Stimulated activated CD4-positive, alpha-beta T cell treated with anti-CD3 and anti-CD28 coated beads, Interleukin-4, amount 100 ng/mL, for 1 hour (primary cell): ENCODE results near the gene SYTL2.

Source experiments
- DNase-seq: peaks from one replicate; pipeline ENCODE4 v3.0.0-alpha.2; 2020

Gene SYTL2

DNA sequence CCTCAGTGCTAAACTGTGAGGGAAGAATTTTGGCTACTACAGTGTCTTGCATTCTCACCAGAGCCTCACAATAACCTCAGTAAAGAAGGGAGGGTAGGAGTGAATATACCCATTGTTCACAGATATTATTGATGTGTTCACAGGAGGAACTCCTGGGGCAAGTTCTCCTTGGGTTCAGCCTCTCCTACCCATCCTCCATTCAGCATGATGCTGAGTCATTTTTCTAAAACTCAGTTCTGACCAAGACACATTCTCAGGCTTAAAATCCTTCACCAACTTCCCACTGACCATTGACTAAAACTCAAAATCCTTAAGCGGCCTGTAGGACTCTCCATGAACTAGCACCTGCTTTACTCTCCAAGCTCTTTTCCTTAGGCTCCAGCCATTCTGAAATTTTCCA lies 48.7 kb downstream of the SYTL2 start:
- no peak for DNase-seq

DNA sequence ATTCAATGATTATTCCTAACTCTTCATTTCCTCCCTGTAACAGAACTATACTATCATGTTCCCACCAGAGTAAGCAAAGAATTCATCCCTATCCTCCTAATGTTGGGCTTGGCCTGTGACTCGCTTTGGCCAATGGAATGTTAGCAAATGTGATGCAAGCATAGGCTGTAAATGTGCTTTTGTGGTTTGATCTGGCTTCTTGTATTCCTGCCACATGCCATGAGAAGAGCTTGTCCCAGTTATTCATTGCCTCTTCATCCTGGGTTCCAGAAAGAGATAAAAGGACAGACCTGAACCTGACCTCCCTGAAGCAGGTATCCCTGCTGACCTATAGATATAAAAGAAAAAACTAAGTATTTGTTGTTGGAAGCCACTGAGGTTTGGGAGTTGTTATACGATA lies 51.0 kb downstream of the SYTL2 start:
- DNase-seq = no peak

DNA sequence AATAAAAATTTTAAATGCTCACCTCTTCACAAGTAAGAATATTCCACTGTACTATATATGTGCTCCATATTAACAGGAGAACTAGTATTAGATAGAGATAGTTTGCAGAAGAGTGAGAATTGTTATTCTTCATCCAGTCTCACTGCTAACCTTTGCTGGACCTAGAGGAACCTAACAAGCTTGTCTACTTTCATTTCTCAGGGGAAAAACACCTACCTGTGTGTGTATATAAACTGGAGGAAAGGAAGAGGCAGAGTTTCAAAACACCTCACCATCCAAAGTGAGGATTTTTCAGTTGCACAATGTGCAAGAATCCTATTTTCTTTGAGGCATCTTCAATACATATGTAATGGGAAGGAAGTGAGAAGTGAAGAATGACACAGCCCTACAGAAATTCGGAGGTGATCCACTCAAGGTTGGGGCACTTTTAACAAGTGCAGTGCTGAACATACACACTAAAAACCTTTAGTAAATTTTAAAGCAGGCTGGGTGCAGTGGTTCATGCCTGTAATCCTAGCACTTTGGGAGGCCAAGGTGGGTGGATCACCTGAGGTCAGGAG lies 52.4 kb downstream of the SYTL2 start:
- DNase-seq = no peak

DNA sequence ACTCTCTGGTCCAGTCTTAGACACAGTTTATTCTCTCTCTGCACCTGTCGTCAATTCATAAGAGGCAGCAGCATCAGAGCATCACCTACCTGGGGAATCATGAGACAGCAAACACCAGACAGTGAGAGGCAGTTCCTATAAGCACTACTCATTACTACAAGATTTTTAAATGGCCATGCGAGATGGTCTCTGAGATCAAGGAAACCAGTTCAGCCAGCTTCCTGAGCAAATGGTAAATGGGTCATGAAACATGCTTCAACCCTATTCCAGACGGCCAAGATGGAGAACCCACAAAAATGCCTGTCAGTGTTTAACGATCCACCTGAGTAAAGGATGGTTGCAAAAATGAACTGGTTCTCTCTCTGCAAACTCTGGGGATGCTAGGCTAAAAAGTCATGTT lies 52.9 kb downstream of the SYTL2 start:
- no peak for DNase-seq

DNA sequence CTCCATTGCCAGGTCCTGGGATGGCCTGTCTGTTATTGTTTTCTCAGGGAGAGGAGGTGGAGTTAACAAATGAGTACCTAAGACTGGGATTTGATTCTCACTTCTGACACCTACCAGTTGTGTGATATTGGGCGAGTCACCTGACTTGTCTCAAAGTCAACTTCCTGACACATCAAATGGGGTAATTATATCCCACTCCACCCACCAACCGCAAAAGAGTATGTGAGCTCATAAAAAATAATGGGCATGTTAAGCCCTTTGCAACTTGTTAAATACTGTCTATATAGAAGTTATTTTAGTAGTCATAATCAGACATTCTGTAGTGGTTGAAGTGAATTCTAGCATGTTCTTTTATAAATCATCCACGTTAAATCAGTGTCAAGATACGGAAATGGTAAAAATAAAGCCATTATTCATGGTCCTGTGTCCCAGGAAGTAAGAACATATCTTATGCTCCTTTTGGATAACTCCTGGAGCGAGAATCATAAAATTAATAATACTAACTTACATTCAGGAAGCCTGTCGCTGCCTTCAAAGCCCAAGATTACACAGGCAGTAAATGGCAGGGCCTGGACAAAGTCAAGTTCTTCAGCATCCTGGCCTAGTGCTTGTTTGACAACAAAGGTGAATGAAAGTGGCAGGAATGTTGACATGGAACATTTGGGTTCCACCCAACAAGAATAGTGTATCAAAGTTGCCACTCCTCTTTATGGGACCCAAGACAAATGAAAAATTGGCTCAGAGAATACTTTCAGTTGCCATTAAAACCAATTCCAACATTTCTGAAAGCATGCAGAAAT lies 54.3 kb downstream of the SYTL2 start:
- no peak for DNase-seq

DNA sequence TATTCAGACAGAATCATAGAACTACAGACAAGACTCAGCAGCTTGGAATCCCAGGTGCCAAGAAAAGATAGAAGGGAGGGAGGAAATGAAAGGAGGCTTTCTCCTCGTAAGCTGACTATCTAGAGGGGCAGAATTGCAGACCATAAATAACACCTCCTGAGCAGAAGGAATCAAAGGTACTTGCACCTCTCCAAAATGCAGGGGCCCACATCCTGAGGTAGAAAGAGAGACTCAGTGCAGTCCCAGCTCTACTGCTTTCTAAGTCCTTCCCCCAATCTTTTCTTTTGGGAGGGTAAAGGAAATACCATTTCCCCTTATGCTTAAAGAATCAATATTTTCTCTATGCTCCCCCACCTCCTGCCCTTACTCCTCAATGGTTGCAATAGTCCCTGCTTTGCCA lies 55.2 kb downstream of the SYTL2 start:
- no peak for DNase-seq

DNA sequence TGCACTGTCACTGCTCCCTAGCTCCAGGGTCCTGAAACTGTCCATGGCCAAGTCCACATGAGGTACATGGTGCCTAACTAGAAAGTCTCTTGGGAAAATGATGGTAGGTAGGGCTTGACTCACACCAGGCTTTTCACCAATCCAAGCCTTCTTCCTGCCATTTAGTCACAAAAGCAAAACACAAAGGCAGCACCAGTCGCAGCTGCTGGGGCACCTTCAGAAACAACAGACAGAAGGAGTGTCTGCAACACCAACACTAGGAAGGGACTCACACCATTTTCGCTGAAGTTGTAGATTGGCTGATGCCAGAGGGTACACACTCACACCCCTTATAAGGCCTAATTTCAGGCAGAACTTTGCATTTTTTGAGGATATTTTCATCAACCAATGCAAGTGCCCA lies 55.7 kb downstream of the SYTL2 start:
- no peak for DNase-seq

DNA sequence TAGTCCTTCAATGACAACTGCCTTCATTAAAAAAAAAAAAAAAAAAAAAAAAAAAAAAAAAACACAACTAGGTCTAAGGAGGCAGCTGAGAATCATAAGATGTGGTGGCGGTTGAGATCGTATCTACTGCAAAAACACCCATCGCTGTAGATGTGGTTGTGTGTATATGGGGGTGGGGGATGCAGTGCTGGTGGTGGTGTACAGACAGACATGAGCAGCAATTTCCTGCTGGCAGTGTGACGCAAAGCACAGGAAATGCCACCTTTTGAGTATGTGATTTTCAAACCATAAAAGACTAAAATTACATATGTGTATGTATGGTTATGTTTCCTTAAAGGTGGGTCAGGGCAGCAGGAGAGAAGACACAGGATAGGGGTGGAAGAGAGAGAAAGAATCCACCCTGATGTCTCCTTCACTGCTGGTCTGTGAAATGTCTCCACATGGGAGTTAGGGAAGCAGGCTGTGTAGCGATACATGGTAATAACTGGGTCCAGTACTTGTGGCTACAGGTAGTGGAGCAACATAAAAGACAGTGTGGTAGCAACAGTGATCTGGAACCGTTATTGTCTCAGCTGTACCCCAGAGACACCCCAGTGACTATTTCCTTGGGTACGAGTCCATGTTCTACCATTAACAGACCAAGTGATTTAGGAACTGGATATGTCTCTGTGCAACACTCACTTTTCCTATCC lies 57.9 kb downstream of the SYTL2 start:
- DNase-seq = peak; percentile 74

DNA sequence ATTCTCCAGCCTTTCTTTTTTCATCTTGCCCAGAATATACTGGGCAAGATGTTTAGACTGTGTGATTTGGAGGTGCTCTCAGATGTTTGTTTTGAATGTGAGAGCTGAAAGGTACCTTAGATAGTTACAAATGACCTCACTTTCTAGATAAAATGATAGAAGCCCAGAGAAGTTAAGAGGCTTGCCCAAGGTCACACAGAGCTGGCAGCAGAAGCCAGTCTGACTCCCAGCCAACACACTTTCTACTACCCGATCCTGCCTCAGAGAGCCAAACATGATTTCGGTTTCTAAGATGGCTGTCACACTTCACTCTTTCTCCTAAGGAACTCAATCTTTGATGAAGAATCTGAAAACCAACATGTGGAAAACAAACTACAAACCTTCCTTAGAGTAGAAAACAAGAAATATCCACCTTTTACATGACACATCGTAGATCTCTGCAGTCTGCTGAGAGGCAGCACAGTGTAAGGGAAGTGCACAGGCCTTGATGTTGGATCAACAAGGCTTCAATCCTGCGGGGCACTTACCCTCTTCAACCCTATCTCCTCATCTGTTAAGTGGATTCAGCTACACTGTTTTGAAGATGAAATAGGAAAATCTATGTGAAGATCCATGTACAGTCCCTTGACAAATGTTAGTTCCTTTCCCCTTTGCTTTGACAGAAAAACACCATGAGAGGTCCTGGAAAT lies 58.6 kb downstream of the SYTL2 start:
- DNase-seq = no peak

DNA sequence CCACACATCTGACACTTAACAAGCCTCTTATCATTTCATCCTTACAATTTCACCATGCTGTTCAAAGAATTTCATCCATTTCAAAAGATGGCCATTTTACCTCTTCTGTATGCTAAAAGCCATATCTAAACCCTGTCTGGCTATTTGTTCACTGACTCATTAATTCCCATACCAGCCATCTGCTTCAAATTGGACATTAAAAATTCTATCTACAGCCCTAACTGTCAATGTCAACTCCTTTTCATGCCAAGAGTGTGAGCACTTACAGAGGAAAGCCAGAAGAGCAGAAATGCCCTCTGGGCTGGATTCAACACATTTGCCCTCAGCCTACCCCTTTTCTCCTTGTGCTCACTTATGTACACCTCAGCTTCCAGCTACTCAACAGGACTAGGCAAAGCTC lies 59.2 kb downstream of the SYTL2 start:
- DNase-seq = no peak

DNA sequence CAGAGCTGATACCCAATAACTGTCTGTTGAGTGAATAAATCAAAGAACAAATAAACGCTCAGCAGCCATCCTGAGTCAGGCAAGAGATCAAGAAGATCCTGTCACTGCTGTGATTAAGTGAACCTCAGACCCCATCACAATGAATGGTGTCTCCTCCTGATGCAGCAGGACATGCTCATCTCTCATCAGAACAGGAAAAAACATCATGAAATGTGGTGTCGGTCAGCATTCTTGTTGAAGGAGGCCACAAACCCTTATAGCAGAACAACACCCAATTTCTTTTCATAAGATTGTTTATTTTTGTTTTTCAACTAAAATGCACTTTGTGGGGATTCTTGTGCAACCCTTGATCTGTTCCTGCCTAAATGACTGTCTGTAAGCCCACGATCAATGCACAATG lies 60.3 kb downstream of the SYTL2 start:
- no peak for DNase-seq

DNA sequence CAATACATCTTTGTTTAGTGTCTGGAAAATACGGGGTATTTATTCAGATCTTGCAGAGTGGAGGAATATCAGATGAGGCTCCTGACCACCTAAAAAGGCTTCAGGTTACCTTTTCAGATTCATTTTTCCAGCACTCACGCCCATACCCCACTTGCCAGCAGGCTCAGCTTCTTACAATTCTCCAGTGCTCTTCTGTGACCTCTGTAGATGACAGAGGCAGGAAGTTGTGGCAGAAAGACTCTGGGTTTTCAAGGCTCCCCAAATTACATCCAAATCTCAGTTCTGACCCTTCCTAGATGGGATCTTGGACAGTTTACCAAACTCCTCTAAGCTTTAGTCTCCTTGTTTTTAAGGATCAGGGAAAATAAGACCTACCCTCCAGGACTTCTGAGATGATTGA lies 61.1 kb downstream of the SYTL2 start:
- DNase-seq = no peak

DNA sequence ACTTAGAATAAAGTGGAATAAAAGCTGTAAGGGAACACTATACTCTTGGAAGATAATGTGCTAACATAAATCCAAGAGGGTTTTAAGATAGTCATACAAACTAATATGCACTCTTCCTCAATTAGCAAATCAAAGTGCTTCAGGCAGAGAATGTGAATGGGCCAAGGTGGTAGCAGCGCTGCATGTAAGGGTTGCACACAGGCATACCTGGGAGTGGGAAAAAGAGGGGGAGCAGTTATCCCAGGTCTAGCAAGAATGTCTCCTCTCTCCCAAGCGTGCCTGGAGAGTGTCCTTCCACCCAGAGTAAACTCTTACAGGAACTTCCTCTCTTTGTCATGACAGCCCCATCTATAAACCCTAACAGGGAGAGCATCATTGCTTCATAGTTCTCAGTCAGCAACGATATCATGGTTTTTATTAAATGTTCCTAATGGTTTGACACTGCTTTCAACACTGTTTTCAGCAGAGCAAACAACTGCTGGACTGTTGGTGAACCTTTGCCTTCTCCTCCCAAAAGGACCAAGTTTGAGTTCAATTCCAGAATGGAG lies 61.6 kb downstream of the SYTL2 start:
- no peak for DNase-seq

DNA sequence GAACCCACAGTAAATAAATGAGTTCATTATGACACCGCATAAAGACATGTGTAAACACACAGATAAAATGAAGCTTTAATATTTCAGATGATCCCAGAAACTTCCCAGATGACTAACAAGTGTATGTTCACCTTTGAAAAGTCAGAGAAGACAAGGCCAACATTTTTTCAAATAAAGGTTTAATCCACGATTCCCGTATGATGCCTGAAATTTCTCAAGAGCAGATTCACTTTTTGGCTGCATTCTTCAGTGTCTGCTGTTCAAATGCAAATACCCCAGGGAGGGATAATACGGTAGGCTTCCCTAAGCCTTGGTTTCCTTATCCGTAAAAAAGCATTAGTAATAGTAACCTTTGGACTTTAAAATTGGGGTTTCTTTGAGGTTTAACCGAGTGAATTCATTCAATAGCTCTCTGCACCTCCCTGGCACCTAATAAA lies 62.5 kb downstream of the SYTL2 start:
- DNase-seq = no peak

DNA sequence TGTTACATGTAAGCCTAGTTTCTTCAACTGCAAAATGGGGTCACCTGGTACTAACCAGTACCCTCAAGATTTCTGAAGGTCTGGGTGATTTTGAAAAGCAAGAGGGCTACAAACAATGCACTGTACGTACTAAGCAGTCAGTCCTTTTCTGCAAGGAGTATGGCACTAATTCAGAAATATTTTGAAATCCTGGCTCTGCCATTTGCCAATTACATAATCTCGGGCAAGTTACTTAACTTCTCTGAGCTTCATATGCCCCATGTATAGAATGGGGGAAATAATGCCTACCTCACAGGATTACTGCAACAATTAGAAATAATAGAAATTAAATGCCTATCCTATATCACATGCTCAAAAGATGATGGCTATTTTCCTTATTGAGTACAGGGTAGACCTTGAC lies 64.3 kb downstream of the SYTL2 start:
- DNase-seq = no peak

DNA sequence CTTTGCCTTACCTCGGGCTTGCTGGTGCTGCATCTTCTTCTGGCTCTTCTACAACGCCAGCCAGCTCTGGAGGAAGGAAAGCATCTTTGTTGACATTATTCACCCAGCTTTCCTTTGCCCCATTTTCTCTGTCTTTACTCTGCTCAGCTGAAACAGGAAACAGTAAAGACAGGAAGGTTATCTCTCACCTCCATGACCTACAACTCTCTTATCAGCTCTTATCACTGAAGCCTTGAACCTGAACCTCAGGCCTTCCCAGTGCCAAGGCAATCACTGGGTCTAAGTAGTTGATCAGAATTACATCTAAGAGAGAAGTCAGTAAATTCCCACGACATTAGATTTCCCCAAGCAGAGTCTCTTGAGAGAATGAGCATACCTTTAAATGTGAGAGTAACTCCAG lies 65.3 kb downstream of the SYTL2 start:
- DNase-seq = no peak

DNA sequence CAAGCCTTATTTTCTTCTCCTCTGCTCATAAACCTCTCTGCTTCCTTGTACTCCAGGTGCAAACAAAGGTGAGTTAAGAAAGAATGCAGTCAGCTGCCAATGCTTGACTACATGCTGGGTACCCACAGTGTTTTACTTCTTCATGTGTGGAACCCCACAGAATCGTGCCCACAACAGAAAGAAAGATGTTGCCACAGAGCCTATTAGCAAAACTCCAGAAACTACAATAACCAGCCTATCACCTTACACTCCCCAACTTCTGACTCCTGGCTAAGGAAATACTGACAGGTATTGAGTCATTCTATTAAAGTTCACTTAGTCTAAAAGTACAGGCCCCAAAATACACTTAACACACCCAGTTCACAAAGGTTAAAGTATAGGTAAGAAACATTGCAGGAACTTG lies 68.1 kb downstream of the SYTL2 start:
- DNase-seq = no peak

DNA sequence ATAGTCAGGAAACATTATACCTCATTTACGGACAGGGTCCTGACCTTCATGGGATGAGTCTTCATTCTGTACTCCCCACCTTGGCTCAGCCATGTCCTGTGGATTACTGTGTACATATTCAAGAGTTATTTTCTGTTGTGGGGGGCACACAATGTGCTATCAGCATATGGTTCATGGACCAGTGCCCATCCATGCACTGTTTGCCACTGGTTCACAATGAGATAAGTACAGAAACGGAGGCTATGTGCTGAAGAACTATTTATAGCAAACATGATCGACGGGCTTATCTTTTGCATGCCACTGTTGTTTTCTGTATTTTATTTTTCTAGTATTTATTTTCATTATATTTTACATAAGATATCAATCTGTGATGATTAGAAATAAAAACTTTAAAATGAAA lies 68.6 kb downstream of the SYTL2 start:
- DNase-seq = no peak

DNA sequence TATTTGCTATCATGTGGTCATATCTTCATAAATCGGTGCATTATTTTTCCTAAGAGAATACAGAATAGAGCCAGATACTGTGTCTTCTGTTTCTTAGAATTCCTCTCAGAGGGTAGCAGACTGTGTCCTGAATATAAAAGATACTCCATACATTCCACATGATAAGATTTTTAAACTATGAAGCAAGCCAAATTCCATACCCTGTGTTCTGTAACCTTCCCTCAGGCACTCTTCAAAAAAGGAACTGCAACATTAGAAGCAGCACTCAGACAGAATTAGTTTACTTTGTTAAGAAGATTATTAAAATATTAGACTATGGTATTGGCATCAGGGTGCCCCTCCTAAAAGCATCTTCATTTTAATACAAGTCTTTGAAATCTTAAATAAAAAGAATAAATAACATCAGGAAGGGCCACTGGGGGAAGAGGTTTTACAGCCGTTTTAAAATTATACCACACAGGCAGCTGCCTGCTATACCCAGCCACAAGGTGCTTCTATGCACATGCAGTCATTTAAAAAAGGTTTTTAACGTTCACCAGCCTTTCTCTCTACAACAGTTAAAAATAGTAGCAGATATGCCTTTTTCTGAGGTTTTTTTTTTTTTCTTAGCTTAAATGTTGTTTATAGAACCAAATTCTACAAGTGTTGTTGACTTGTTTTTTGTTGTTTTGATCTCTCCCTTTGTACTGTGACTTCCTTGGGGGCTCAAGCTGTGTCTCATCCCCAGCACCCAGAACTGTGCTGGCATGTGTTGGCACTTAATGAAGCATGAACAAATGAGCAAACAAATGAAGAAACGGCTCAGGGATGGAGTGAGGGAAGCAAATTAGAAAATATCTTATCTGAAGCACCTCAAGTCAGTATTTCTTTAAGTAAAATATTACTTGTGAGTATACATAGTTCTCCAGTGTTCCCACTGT lies 70.2 kb downstream of the SYTL2 start:
- DNase-seq = no peak

DNA sequence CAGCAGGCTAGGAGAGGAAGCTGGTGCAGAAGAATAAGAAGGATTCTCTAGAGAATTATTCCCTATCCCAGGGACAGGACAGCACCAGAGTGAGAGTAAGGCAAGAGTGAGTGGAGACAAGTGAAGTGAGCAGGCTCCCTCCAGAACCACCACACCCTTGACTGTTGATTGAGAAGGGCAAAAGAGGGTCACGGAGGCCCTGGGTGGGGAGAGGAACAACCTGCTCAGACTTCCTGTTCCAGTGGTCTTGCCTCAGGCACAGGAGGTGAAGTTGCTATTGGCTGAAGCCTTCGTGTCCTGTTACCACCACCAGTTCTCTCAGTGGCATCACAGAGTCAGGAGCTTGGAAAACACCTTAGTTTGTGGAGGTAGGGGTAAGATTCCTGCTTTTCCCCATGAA lies 73.2 kb downstream of the SYTL2 start:
- DNase-seq = no peak

DNA sequence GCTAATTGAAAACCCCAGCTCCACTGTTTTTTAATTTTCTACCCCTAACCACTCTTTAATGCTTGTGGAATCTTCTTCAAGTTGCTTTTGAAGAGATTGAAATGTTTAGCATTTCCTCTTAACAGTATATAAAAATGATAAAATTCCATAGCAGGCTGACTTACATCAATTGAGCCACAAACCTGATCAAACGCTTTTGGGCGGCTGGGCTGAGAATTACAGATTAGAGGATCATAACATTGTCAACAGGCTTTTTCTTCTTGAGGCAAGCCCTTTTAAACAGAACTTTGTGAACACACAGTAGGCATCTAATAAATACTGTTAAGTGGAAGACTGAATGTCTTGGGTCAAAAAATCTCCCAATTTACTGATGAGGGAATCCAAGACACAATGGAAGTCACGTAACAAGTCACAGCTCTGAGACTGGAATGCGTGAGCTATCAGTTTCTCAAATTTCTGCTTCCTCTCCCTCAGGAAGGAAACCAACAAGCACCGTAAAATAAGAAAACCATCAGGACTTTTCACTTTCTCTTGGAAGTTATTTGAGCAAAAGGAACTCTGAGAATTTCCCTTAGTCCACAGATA lies 75.0 kb downstream of the SYTL2 start:
- DNase-seq = no peak

DNA sequence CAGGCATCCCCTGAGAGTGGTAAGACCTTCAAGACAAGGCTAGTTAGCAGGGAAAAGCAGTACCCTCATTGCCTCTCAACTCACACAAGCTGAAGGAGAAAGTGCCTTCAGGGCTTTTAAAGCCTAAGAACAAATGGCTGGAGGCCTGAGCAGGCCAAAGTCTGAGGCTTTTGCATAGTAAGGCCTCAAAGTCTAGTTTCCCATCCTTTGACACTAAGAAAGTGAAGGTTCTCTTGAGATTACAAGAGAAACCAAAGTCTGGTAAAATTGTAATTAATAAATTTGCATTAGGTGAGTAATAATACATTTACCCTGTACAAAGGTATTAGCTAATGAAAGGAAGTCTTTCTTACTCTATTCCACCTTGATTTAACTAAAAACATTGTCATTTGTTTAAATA lies 78.0 kb downstream of the SYTL2 start:
- no peak for DNase-seq
